Astrocyte (in vitro differentiated cells and primary cell): Measurements from ENCODE around the gene DCTN5. TPM values are rescaled to one million over a fixed set of nuclear protein-coding genes. Genes with fewer than 3 reads are reported as not detected.
"Not testable (repeated sequence)": the region's sequence is repeated elsewhere in the genome, so short reads cannot be mapped to it uniquely, and the experiment has no call there.

Experiments
- DNase-seq: peaks from one replicate; pipeline ENCODE4 v3.0.0-alpha.2; 2010; ENCODE audit warnings: low read depth
- FAIRE-seq: peaks from 2 replicates; lab custom pipeline; 2011; peaks lifted over from hg19 to GRCh38; lab: Jason Lieb, UNC
- H2AFZ ChIP-seq: 2 replicates; pipeline ENCODE4 v1.6.0; 2012; ENCODE audit warnings: low read depth, low read length, inconsistent platforms
- H3K27ac ChIP-seq: 2 replicates; pipeline ENCODE4 v1.5.1; 2011; ENCODE audit warnings: low read depth, low read length, inconsistent platforms
- H3K27me3 ChIP-seq: 2 replicates; pipeline ENCODE4 v1.6.0; 2011; ENCODE audit warnings: low read length, inconsistent platforms; ENCODE audit not compliant: insufficient read depth
- H3K36me3 ChIP-seq: 2 replicates; pipeline ENCODE4 v1.5.1; 2011; ENCODE audit warnings: low read length, inconsistent platforms; ENCODE audit not compliant: insufficient read depth
- H3K4me1 ChIP-seq: 2 replicates; pipeline ENCODE4 v1.5.1; 2011; ENCODE audit warnings: low read length, inconsistent platforms; ENCODE audit not compliant: insufficient read depth
- H3K4me2 ChIP-seq: 2 replicates; pipeline ENCODE4 v1.6.0; 2012; ENCODE audit warnings: low read length, inconsistent platforms
- H3K4me3 ChIP-seq: 2 replicates; pipeline ENCODE4 v1.5.1; 2011; ENCODE audit warnings: low read depth, mild to moderate bottlenecking, low read length, inconsistent platforms; ENCODE audit not compliant: insufficient read depth
- H3K79me2 ChIP-seq: 2 replicates; pipeline ENCODE4 v1.6.0; 2012; ENCODE audit warnings: mild to moderate bottlenecking, low read length, inconsistent platforms; ENCODE audit not compliant: insufficient read depth
- H3K9ac ChIP-seq: 2 replicates; pipeline ENCODE4 v1.6.0; 2012; ENCODE audit warnings: mild to moderate bottlenecking, low read length, inconsistent platforms
- H3K9me3 ChIP-seq: 2 replicates; pipeline ENCODE4 v1.5.1; 2012; ENCODE audit warnings: low read depth, mild to moderate bottlenecking, low read length, inconsistent platforms; ENCODE audit not compliant: insufficient read depth
- H4K20me1 ChIP-seq: 2 replicates; pipeline ENCODE4 v1.6.0; 2012; ENCODE audit warnings: low read length, inconsistent platforms; ENCODE audit not compliant: insufficient read depth
- H3K27ac Mint-ChIP-seq: one replicate; pipeline ENCODE4 v1.8.0; 2021; ENCODE audit warnings: mild to moderate bottlenecking, mixed read lengths; ENCODE audit not compliant: unreplicated experiment
- H3K27me3 Mint-ChIP-seq: one replicate; pipeline ENCODE4 v1.8.0; 2021; ENCODE audit warnings: low read depth, mixed read lengths; ENCODE audit not compliant: unreplicated experiment
- H3K36me3 Mint-ChIP-seq: one replicate; pipeline ENCODE4 v1.8.0; 2021; ENCODE audit warnings: low read depth, mixed read lengths; ENCODE audit not compliant: unreplicated experiment
- H3K4me1 Mint-ChIP-seq: one replicate; pipeline ENCODE4 v1.8.0; 2021; ENCODE audit warnings: low read depth, mixed read lengths; ENCODE audit not compliant: unreplicated experiment
- H3K4me3 Mint-ChIP-seq: one replicate; pipeline ENCODE4 v1.8.0; 2021; ENCODE audit warnings: mild to moderate bottlenecking, moderate library complexity, mixed read lengths; ENCODE audit not compliant: unreplicated experiment
- H3K9me3 Mint-ChIP-seq: one replicate; pipeline ENCODE4 v1.8.0; 2021; ENCODE audit warnings: mild to moderate bottlenecking, mixed read lengths; ENCODE audit not compliant: unreplicated experiment
- EZH2 ChIP-seq: IDR thresholded peaks from 2 replicates; pipeline ENCODE4 v1.6.1; 2012; ENCODE audit warnings: mild to moderate bottlenecking, low read length, inconsistent platforms; ENCODE audit not compliant: insufficient read depth
- total RNA-seq: library from RNA; stranded (reverse); gene quantifications from 2 replicates; pipeline ENCODE4 v1.2.1, GENCODE V29; 2021
- TF ChIP-seq, protein P1 (sequence below): IDR thresholded peaks from 2 replicates; pipeline ENCODE4 v1.5.1; 2011; ENCODE audit warnings: low read depth, mild to moderate bottlenecking, inconsistent platforms, low read length, moderate library complexity; ENCODE audit not compliant: insufficient read depth

Gene DCTN5
- total RNA-seq, 1 donor from 2014 or later = 117 TPM

DNA sequence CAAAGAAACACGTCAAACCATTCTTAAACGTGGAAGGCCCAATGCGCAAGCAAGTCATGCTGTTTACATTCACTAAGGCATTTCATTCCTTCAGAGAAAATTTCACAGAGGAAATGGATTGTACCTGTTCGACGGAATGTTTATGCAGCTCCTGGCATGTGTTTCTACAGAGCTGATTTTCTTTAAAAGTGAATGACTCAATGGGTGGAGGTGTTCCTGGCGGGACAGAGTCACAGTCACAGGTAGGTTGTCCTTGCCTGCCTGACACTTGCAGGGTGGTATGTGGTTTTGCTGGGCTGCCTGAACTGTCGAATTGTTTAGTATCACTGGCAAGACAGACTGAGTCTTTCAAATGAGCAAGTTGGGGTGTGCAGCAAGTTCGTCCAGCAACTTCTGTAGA, 11.8 kb upstream of the DCTN5 start:
- Histone ChIP-seq H3K27me3 (no peaks in the 10 kb centered on the region), H3K9me3 (no peaks in the 10 kb centered on the region), H4K20me1 (peaks cover 4% of the 10 kb centered on the region), H3K4me2 (no peak overlapping the region), H3K4me1 (no peaks in the 10 kb centered on the region), H3K27ac (no peak overlapping the region), H3K36me3 (peaks cover 18% of the 10 kb centered on the region), H3K79me2 (peaks cover 13% of the 10 kb centered on the region), H3K9ac (no peak overlapping the region), H2AFZ (no peak overlapping the region), H3K4me3 (no peak overlapping the region)
- TF ChIP-seq, protein P1, sequence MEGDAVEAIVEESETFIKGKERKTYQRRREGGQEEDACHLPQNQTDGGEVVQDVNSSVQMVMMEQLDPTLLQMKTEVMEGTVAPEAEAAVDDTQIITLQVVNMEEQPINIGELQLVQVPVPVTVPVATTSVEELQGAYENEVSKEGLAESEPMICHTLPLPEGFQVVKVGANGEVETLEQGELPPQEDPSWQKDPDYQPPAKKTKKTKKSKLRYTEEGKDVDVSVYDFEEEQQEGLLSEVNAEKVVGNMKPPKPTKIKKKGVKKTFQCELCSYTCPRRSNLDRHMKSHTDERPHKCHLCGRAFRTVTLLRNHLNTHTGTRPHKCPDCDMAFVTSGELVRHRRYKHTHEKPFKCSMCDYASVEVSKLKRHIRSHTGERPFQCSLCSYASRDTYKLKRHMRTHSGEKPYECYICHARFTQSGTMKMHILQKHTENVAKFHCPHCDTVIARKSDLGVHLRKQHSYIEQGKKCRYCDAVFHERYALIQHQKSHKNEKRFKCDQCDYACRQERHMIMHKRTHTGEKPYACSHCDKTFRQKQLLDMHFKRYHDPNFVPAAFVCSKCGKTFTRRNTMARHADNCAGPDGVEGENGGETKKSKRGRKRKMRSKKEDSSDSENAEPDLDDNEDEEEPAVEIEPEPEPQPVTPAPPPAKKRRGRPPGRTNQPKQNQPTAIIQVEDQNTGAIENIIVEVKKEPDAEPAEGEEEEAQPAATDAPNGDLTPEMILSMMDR = no peak
- TF ChIP-seq EZH2 = no peak
- Mint-ChIP-seq H3K27me3 (no peaks in the 10 kb centered on the region), H3K36me3 (peaks cover 20% of the 10 kb centered on the region), H3K4me3 (no peak overlapping the region), H3K4me1 (no peaks in the 10 kb centered on the region), H3K27ac (no peak overlapping the region), H3K9me3 (no peaks in the 10 kb centered on the region)
- FAIRE-seq (no peak), DNase-seq (no peak)

DNA sequence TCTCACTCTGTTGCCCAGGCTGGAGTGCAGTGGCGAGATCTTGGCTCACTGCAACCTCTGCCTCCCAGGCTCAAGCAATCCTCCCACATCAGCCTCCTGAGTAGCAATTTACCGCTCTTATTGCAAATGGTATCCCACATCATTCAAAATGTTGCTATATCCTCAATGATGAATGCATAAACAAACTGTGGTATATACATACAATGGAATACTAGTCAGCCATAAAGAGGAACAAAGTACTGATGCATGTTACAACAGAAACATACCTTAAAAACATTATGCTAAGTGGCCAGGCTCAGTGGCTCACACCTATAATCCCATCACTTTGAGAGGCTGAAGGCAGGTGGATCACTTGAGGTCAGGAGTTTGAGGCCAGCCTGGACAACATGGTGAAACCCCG, 9.4 kb upstream of the DCTN5 start:
- not testable (repeated sequence) for H3K4me2 ChIP-seq, H3K36me3 Mint-ChIP-seq, DNase-seq, H3K27ac Mint-ChIP-seq, H3K27me3 Mint-ChIP-seq, H3K4me1 Mint-ChIP-seq, H3K4me3 Mint-ChIP-seq, FAIRE-seq, H3K9me3 ChIP-seq, H3K9ac ChIP-seq, H3K4me1 ChIP-seq, H3K27ac ChIP-seq, H4K20me1 ChIP-seq, H3K4me3 ChIP-seq, H3K27me3 ChIP-seq, H3K9me3 Mint-ChIP-seq, H2AFZ ChIP-seq
- H3K79me2 ChIP-seq = peaks cover 16% of the 10 kb centered on the region
- H3K36me3 ChIP-seq = peaks cover 21% of the 10 kb centered on the region

DNA sequence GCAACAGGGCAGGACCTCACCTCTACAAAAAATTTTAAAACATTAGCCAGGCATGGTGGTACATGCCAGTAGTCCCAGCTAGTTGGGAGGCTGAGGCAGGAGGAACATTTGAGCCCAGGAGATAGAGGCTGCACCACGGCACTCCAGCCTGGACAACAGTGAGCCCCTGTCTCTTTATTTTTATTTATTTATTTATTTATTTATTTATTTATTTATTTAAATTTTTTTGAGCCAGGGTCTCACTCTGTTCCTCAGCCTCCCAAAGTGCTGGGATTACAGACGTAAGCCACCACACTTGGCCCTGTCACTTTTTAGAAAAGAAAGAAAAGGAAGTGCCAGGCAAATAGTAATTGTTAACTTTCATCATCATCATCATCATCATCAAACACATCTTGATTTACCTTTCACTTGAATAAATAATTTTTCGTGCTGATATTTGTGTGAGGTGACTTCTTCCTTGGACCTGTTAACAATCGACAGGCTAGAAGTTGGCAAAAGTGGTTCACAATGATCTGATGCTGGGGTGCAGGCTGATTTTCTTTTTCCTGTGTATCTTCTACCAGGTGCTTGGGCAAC, 6.7 kb upstream of the DCTN5 start:
- Histone ChIP-seq H3K36me3 (peaks cover 18% of the 10 kb centered on the region), H3K27me3 (no peaks in the 10 kb centered on the region), H2AFZ (no peak overlapping the region), H3K9ac (no peak overlapping the region), H3K4me2 (no peak overlapping the region), H4K20me1 (peaks cover 4% of the 10 kb centered on the region), H3K9me3 (no peaks in the 10 kb centered on the region), H3K4me3 (no peak overlapping the region), H3K27ac (no peak overlapping the region), H3K4me1 (no peaks in the 10 kb centered on the region), H3K79me2 (peaks cover 15% of the 10 kb centered on the region)
- Mint-ChIP-seq H3K36me3 (peaks cover 4% of the 10 kb centered on the region), H3K4me1 (no peaks in the 10 kb centered on the region), H3K9me3 (no peaks in the 10 kb centered on the region), H3K4me3 (no peak overlapping the region), H3K27me3 (no peaks in the 10 kb centered on the region), H3K27ac (no peak overlapping the region)
- DNase-seq (no peak), FAIRE-seq (no peak)
- TF ChIP-seq, protein P1 = no peak
- no peak for TF ChIP-seq EZH2
